HepG2 (cell line): ENCODE measurements around the gene SHISAL1.

Source experiments
- CHD2 ChIP-seq: IDR thresholded peaks from 2 replicates; pipeline ENCODE4 v1.6.1; 2011; ENCODE audit warnings: low read depth, low read length, improper control_type of control experiment
- EZH2 ChIP-seq: conservative IDR thresholded peaks from 2 replicates; pipeline ENCODE4 v1.6.1; 2012; ENCODE audit warnings: mild to moderate bottlenecking, low read depth, low read length, moderate library complexity
- POLR2A ChIP-seq, 2 experiments: IDR thresholded peaks; 2 replicates each; pipeline ENCODE4 v1.6.1; 2011; ENCODE audit warnings: low read depth in 2 of 2, low read length in 2 of 2, mild to moderate bottlenecking in 1 of 2, moderate library complexity in 1 of 2; ENCODE audit not compliant: insufficient read depth in 1 of 2
- SP2 ChIP-seq: sonication (generic); formaldehyde crosslinking; IDR thresholded peaks from 2 replicates; pipeline ENCODE4 v1.5.1; 2020; ENCODE audit warnings: mild to moderate bottlenecking, missing genetic modification reagents
- TF ChIP-seq, protein P1 (sequence below): IDR thresholded peaks from 2 replicates; pipeline ENCODE4 v1.6.1; 2018; ENCODE audit warnings: missing genetic modification reagents

DNA sequence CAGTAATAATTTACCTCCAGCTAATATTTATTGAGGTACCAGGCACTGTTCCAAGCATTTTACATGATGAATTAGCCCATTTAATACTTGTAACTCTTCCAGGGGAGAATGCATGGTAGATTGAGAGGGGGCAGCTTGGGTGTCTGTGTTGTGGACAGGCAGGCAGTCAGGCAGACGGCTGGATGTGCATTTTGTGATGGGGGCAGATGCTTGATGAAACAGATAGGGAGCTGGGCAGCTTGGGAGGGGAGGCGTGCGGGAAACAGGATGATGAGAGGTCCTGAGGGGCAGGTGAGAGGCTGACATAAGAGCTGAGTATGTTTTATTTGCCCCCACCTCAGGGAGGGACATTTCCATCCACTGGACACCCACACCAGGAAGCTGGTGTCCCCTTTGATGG lies 33.1 kb upstream of the SHISAL1 start:
- TF ChIP-seq EZH2 (no peak), CHD2 (no peak), SP2 (CRISPR knock-in tag) (no peak), POLR2A (IDR thresholded peaks at IDR 0.05; ENCODE audit: insufficient read depth in 1 of 2, low read depth in 2 of 2, low read length in 2 of 2) (no peak)
- TF ChIP-seq, protein P1, sequence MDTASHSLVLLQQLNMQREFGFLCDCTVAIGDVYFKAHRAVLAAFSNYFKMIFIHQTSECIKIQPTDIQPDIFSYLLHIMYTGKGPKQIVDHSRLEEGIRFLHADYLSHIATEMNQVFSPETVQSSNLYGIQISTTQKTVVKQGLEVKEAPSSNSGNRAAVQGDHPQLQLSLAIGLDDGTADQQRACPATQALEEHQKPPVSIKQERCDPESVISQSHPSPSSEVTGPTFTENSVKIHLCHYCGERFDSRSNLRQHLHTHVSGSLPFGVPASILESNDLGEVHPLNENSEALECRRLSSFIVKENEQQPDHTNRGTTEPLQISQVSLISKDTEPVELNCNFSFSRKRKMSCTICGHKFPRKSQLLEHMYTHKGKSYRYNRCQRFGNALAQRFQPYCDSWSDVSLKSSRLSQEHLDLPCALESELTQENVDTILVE (CRISPR knock-in tag), result no peak
